Kidney (tissue), 14 donors: ENCODE results near the gene GSG1L. TPM values are rescaled to one million over a fixed set of nuclear protein-coding genes. Genes with fewer than 3 reads are reported as not detected.
A peak's percentile ranks its signal among the peaks of the same experiment; 100 is the strongest.

ENCODE experiments used
- DNase-seq, 5 donors: peaks; one replicate each; pipeline ENCODE4 v3.0.0-alpha.2; 2013 to 2020
- FAIRE-seq: peaks from 2 replicates; lab custom pipeline; 2012; peaks lifted over from hg19 to GRCh38; lab: Jason Lieb, UNC
- H3K27ac ChIP-seq, 2 donors: one replicate each; pipeline ENCODE4 v1.7.0; 2013; ENCODE audit warnings: low read depth in 2 of 2, low read length in 2 of 2, inconsistent platforms in 1 of 2
- H3K27me3 ChIP-seq: one replicate; pipeline ENCODE4 v1.7.1; 2013; ENCODE audit warnings: low read length, inconsistent platforms; ENCODE audit not compliant: control insufficient read depth, insufficient read depth
- H3K36me3 ChIP-seq, 3 donors: one replicate each; pipeline versions ENCODE4 v1.7.0 to v1.7.1; 2013; ENCODE audit warnings: low read length in 3 of 3, control low read depth in 1 of 3, inconsistent platforms in 1 of 3; ENCODE audit not compliant: insufficient read depth in 3 of 3, control insufficient read depth in 2 of 3
- H3K4me1 ChIP-seq, 3 donors: one replicate each; pipeline versions ENCODE4 v1.7.0 to v1.7.1; 2013; ENCODE audit warnings: low read length in 3 of 3, inconsistent platforms in 1 of 3, low read depth in 1 of 3; ENCODE audit not compliant: control insufficient read depth in 2 of 3, insufficient read depth in 2 of 3
- H3K4me3 ChIP-seq, 3 donors: one replicate each; pipeline versions ENCODE4 v1.7.0 to v1.8.1; 2013; ENCODE audit warnings: low read length in 3 of 3, control low read depth in 1 of 3, inconsistent platforms in 1 of 3
- H3K9ac ChIP-seq, 3 donors: one replicate each; pipeline versions ENCODE4 v1.7.0 to v1.7.1; 2013; ENCODE audit warnings: low read length in 3 of 3, control low read depth in 1 of 3, inconsistent platforms in 1 of 3
- H3K9me3 ChIP-seq, 3 donors: one replicate each; pipeline versions ENCODE4 v1.7.0 to v1.7.1; 2013; ENCODE audit warnings: low read length in 3 of 3, control low read depth in 1 of 3, inconsistent platforms in 1 of 3; ENCODE audit not compliant: control insufficient read depth in 2 of 3, insufficient read depth in 1 of 3
- intact Hi-C: fragments of 100-400 bp; cut with DNase I; formaldehyde crosslinking; loops from one replicate; pipeline ENCODE4 v1.11.1; 2022
- polyA plus RNA-seq: library from polyadenylated mRNA; stranded (reverse); fragments of 350-450 nt; fragmentation: Illumina TruSeq; extraction: RNeasy Lipid Tissue Mini Kit (QIAGEN cat#74804); gene quantifications from one replicate; pipeline ENCODE4 v1.2.3, GENCODE V29; 2014; ENCODE audit warnings: low read depth, low replicate concordance; ENCODE audit not compliant: insufficient read depth
- total RNA-seq: library from RNA; stranded (reverse); fragmentation: NEBNext Ultra II Directional; extraction: Animal tissue kit (Norgen Biotek cat#: 25700); gene quantifications from one replicate; pipeline ENCODE4 v1.2.1, GENCODE V29; 2021
- TF ChIP-seq, protein P1 (sequence below): IDR thresholded peaks from 3 replicates; pipeline ENCODE4 v1.5.1; 2012; ENCODE audit warnings: mild to moderate bottlenecking, moderate library complexity, borderline replicate concordance; ENCODE audit not compliant: insufficient read depth; ENCODE audit errors: extremely low read depth
- donor health status: control.
- donor health status: control.
- donor health status: control.
- donor health status: control.
- donor health status: control.
- donor health status: DM: yes; HTN: yes; CAD: no.
- donor health status: Normal renal cell carcinoma (clear cell type).

Gene GSG1L
- total and polyA plus RNA-seq, 2 donors from 2014 or later: not detected

DNA sequence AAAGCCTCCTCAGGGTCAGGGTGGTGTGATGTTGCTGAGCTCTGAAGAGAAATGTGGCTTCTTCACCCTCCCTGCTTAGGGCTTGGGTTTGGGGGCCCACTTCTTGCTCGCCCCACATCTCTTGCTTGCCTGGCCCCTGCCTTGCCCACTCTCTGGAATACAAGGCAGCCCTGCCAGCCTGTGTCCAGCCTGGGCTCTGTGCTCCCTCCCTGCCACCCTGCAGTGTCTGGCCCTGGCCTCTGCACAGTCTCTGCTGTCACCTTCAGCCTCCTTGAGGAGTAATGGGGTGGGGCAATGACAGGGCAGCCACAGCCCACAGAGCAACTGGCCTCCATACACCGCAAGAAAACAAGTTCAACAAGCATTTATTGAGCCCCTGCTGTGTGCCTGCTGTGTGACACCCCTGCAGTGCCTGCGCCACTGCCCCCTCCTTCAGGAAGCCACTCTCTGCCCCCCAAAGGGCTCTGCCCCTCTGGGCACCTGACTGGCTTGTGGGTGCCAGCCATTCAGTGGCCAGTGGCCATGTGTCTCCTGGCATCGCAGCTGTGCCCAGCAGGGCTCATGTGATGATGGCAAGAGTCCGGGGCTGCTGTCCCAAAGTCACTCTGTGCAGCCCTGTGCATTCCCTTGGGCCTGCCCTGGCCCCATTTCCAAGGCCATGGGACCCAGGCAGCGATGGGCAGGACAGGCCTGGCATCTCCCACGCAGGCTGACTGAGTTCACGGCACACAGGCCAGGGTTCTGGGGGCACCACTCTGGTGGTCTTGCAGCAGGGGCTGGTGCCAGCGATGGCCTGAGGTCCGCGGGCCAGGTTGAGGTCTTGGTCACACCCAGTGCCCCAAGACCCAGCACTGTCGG lies 272.7 kb downstream of the GSG1L start:
- DNase-seq: peak in 1 of 5 donors; percentile 53
- Histone ChIP-seq H3K27me3 (no peaks in the 10 kb centered on the region), H3K9ac (no peak overlapping the region), H3K9me3 (no peaks in the 10 kb centered on the region), H3K4me3 (no peak overlapping the region), H3K36me3 (no peaks in the 10 kb centered on the region), H3K27ac (no peak overlapping the region), H3K4me1 (no peaks in the 10 kb centered on the region)
- TF ChIP-seq, protein P1, sequence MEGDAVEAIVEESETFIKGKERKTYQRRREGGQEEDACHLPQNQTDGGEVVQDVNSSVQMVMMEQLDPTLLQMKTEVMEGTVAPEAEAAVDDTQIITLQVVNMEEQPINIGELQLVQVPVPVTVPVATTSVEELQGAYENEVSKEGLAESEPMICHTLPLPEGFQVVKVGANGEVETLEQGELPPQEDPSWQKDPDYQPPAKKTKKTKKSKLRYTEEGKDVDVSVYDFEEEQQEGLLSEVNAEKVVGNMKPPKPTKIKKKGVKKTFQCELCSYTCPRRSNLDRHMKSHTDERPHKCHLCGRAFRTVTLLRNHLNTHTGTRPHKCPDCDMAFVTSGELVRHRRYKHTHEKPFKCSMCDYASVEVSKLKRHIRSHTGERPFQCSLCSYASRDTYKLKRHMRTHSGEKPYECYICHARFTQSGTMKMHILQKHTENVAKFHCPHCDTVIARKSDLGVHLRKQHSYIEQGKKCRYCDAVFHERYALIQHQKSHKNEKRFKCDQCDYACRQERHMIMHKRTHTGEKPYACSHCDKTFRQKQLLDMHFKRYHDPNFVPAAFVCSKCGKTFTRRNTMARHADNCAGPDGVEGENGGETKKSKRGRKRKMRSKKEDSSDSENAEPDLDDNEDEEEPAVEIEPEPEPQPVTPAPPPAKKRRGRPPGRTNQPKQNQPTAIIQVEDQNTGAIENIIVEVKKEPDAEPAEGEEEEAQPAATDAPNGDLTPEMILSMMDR: no peak
- no peak for FAIRE-seq
- intact Hi-C loops: no loop called here

DNA sequence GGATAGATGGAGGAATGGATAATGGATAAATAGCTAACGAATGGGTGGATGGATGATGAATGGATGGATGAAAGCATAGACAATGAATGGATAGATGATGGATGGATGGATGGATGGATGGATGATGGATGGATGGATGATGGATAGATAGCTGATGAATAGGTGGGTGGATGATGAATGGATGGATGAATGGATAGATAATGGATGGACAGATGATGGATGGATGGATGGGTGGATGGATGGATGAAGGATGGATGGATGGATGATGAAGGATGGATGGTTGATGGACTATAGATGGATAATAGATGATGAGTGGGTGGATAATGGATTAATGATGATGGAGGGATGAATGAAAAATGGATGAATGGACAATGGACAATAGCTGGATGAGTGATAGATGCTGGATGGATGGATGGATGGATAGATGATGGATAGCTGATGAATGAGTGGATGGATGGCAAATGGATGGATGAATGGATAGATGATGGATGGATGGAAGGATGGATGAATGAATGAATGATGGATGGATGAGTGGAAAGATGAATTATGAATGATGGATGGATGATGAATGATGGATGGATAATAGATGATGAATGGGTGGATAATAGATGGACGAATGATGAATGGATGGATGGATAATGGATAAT lies 273.8 kb downstream of the GSG1L start:
- TF ChIP-seq, protein P1: no peak
- H3K4me1 ChIP-seq: no peaks in the 10 kb centered on the region
- no peak overlapping the region for H3K27ac ChIP-seq
- intact Hi-C loops: no loop called here
- FAIRE-seq: no peak
- H3K27me3 ChIP-seq: no peaks in the 10 kb centered on the region
- DNase-seq: no peak
- H3K4me3 ChIP-seq: no peak overlapping the region
- no peaks in the 10 kb centered on the region for H3K9me3 ChIP-seq
- no peaks in the 10 kb centered on the region for H3K36me3 ChIP-seq
- no peak overlapping the region for H3K9ac ChIP-seq

DNA sequence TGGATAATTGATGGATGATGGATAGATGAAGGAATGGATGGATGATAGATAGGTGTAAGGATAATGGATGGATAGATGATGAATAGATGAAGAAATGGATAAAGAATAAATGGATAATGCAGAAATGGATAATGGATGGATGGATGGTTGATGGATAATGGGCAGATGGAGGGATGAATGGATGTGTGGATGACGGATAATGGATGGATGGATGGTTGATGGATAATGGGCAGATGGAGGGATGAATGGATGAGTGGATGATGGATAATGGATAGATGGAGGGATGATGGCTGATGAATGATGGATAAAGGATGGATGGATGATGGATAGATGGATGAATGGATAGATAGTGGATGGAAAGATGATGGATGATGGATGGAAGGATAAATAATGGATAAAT lies 274.4 kb downstream of the GSG1L start:
- H3K36me3 ChIP-seq: no peaks in the 10 kb centered on the region
- DNase-seq (no peak), FAIRE-seq (no peak)
- H3K4me3 ChIP-seq: no peak overlapping the region
- H3K27ac ChIP-seq: no peak overlapping the region
- intact Hi-C loops: no loop called here
- H3K4me1 ChIP-seq: no peaks in the 10 kb centered on the region
- TF ChIP-seq, protein P1: no peak
- no peak overlapping the region for H3K9ac ChIP-seq
- H3K27me3 ChIP-seq: no peaks in the 10 kb centered on the region
- H3K9me3 ChIP-seq: no peaks in the 10 kb centered on the region
